ENCODE data around the gene PCDHA9.
A peak's percentile ranks its signal among the peaks of the same experiment; 100 is the strongest.
"Not testable (repeated sequence)": the region's sequence is repeated elsewhere in the genome, so short reads cannot be mapped to it uniquely, and the experiment has no call there.

The PCDHA9 gene

DNA sequence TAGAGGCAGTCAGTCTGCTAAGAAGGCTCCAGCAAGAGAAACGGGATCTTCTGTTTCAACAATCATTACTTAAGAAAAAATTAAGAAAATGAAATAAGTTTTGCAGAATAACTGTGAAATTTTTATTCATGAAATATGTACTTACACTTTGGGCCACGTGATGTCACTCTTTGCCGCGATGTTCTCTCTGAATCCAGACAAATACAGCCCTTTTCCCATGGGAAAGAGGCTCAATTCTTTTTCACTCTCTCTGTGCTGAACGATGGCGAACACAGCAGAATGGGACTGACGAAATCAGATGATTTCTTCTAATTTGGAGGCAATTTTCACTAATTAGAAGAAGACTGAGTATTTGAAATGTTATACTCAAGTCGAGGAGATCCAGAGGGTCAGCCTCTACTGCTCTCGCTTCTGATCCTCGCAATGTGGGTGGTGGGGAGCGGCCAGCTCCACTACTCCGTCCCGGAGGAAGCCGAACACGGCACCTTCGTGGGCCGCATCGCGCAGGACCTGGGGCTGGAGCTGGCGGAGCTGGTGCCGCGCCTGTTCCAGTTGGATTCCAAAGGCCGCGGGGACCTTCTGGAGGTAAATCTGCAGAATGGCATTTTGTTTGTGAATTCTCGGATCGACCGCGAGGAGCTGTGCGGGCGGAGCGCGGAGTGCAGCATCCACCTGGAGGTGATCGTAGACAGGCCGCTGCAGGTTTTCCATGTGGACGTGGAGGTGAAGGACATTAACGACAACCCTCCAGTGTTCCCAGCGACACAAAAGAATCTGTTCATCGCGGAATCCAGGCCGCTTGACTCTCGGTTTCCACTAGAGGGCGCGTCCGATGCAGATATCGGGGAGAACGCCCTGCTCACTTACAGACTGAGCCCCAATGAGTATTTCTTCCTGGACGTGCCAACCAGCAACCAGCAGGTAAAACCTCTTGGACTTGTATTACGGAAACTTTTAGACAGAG, at the start of gene PCDHA9:
PCDHA9 (plus strand) TSS at position 244 of the 964 bp plus-strand sequence; CDS start at position 358, 114 bp downstream.
- not testable (repeated sequence) for DNase-seq (ENCODE audit: low read depth in 2 of 2)

- no peak for DNase-seq (ENCODE audit: low read depth in 2 of 2)
These were observed 47.2 kb upstream of the PCDHA9 start, which contains the start of gene PCDHA3 for GRCh38 chr5:140800816-140801493. PCDHA3 (plus strand) TSS chr5:140801057.

GRCh38 chr5:140801494-140801841, 46.7 kb upstream of the PCDHA9 start:
- DNase-seq (ENCODE audit: low read depth in 2 of 2): no peak

DNA sequence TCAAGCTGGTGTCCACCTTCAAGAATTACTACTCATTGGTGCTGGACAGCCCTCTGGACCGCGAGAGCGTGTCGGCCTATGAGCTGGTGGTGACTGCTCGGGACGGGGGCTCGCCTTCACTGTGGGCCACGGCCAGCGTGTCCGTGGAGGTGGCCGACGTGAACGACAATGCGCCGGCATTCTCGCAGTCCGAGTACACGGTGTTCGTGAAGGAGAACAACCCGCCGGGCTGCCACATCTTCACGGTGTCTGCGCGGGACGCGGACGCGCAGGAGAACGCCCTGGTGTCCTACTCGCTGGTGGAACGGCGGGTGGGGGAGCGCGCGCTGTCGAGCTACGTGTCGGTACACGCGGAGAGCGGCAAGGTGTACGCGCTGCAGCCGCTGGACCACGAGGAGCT, 45.8 kb upstream of the PCDHA9 start:
- not testable (repeated sequence) for DNase-seq (ENCODE audit: low read depth in 2 of 2)

DNA sequence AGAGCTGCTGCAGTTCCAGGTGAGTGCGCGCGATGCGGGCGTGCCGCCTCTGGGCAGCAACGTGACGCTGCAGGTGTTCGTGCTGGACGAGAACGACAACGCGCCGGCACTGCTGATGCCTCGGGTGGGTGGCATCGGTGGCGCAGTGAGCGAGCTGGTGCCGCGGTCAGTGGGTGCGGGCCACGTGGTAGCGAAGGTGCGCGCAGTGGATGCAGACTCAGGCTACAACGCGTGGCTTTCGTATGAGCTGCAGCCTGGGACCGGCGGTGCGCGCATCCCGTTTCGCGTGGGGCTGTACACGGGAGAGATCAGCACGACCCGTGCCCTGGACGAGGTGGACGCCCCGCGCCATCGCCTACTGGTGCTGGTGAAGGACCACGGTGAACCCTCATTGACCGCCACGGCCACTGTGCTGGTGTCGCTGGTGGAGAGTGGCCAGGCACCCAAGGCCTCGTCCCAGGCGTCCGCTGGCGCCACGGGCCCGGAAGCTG, 45.4 kb upstream of the PCDHA9 start:
- no peak for DNase-seq (ENCODE audit: low read depth in 2 of 2)

- DNase-seq (ENCODE audit: low read depth in 2 of 2): peak in 1 of 2 donors; percentile 14
These were observed 41.1 kb upstream of the PCDHA9 start, which contains the start of gene PCDHA4 for GRCh38 chr5:140806834-140807775. PCDHA4 (plus strand) TSS chr5:140807068.

GRCh38 chr5:140808241-140808888, 39.8 kb upstream of the PCDHA9 start:
- not testable (repeated sequence) for DNase-seq (ENCODE audit: low read depth in 2 of 2)

DNA sequence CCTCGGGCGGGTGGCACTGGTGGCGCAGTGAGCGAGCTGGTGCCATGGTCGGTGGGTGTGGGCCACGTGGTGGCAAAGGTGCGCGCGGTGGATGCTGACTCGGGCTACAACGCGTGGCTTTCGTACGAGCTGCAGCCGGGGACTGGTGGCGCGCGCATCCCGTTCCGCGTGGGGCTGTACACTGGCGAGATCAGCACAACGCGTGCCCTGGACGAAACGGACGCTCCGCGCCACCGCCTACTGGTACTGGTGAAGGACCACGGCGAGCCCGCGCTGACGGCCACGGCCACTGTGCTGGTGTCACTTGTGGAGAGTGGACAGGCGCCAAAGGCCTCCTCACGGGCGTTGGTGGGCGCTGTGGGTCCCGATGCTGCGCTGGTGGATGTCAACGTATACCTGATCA, 39.3 kb upstream of the PCDHA9 start:
- DNase-seq (ENCODE audit: low read depth in 2 of 2): no peak

DNA sequence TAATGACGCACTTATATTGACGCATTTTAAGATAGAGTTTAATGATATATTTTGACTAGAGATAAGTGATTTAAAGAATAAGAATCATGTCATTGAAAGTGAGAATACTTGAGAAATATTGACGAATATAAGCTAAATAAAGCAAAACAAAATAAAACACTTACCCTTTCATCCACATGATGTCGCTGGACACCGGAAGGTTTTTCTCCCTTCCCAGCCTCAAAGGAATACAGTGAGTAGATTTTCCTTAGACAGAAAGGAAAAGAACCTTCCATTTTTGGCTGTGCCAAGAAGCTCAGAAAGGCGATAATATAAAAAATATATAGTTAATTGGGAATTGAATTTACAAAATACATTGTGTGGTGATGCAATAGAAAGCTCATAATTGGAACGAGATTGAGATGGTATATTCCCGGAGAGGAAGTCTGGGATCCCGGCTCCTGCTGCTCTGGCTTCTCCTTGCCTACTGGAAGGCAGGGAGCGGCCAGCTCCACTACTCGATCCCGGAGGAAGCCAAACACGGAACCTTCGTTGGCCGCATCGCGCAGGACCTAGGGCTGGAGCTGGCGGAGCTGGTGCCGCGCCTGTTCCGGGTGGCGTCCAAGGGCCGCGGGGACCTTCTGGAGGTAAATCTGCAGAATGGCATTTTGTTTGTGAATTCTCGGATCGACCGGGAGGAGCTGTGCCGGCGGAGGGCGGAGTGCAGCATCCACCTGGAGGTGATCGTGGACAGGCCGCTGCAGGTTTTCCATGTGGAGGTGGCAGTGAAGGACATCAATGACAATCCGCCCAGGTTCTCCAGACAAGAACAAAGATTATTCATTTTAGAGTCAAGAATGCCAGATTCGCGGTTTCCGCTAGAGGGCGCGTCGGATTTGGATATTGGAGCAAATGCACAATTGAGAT, 26.6 kb upstream of the PCDHA9 start, which contains the start of gene PCDHA5:
PCDHA5 (plus strand) TSS at position 239 of the 906 bp plus-strand sequence.
- DNase-seq (ENCODE audit: low read depth in 2 of 2): peak in 1 of 2 donors; percentile 16

GRCh38 chr5:140822281-140822629, 25.9 kb upstream of the PCDHA9 start:
- DNase-seq (ENCODE audit: low read depth in 2 of 2): no peak

DNA sequence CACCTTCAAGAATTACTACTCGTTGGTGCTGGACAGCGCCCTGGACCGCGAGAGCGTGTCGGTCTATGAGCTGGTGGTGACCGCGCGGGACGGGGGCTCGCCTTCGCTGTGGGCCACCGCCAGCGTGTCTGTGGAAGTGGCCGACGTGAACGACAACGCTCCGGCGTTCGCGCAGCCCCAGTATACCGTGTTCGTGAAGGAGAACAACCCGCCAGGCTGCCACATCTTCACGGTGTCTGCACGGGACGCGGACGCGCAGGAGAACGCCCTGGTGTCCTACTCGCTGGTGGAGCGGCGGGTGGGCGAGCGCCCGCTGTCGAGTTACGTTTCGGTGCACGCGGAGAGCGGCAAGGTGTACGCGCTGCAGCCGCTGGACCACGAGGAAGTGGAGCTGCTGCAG, 25.2 kb upstream of the PCDHA9 start:
- DNase-seq (ENCODE audit: low read depth in 2 of 2): not testable (repeated sequence)

- no peak for DNase-seq (ENCODE audit: low read depth in 2 of 2)
These were observed 24.7 kb upstream of the PCDHA9 start for GRCh38 chr5:140823475-140823874.

DNA sequence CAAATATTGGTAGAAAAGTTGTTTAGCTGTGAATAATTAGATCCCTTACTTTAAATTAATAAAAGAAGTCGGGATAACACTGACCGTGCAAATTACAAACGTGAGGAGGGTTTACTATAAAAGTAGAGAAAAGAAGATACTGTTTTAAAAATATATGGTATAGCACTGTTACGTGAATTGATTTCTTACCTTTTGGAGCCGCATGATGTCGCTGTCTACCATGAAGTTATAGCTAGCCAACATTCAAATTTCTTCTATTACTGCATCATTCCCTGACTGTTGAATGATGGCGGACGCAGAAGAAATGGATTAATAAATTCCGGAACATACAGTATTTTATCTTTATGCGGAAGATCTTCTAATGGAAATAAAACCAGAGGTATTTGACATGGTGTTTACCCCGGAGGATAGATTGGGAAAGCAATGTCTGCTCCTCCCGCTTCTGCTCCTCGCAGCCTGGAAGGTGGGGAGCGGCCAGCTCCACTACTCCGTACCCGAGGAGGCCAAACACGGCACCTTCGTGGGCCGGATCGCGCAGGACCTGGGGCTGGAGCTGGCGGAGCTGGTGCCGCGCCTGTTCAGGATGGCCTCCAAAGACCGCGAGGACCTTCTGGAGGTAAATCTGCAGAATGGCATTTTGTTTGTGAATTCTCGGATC, 20.3 kb upstream of the PCDHA9 start, which contains the start of gene PCDHA6:
PCDHA6 (plus strand) TSS at position 257 of the 658 bp plus-strand sequence; CDS start at position 389, 132 bp downstream.
- no peak for DNase-seq (ENCODE audit: low read depth in 2 of 2)

- no peak for DNase-seq (ENCODE audit: low read depth in 2 of 2)
These were observed 19.8 kb upstream of the PCDHA9 start for GRCh38 chr5:140828362-140828737.

GRCh38 chr5:140829511-140830501, 18.4 kb upstream of the PCDHA9 start:
- not testable (repeated sequence) for DNase-seq (ENCODE audit: low read depth in 2 of 2)

DNA sequence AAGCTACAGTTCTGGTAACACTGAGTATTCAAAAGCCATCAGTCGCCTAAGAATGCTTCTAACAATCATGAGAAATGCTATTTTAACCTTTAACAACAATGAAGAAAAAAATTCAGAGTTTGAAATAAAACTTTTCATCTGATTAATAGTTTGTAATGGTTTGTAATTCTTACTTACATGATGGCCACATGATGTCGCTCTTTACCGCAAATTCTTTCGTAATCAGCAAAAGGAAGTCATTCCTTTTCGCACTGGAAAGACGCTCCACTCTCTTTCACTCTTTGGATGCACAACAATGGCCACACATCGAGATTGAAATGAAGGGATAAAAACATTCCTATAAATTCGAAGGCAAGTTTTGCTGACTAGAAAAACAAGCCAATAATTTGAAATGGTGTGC, 14.2 kb upstream of the PCDHA9 start, which contains the start of gene PCDHA7:
PCDHA7 (plus strand) TSS at position 277 of the 400 bp plus-strand sequence; CDS start at position 392, 115 bp downstream.
- DNase-seq (ENCODE audit: low read depth in 2 of 2): no peak

GRCh38 chr5:140834439-140835008, 13.7 kb upstream of the PCDHA9 start:
- not testable (repeated sequence) for DNase-seq (ENCODE audit: low read depth in 2 of 2)

Data from stimulated activated CD4-positive, alpha-beta T cell treated with anti-CD3 and anti-CD28 coated beads, Interleukin-15, amount 100 ng/mL, for 48 hours (primary cell).